GM06990 (cell line): Measurements from ENCODE around the gene DYDC1.

Experiments used
- DNase-seq: peaks from one replicate; pipeline ENCODE4 v3.0.0-alpha.2; 2011; ENCODE audit not compliant: insufficient read length; ENCODE audit errors: extremely low read depth
- H3K27me3 ChIP-seq: replicated peaks from 2 replicates; pipeline ENCODE4 v1.6.0; 2011; ENCODE audit warnings: low read length; ENCODE audit not compliant: control insufficient read depth, insufficient read depth
- H3K36me3 ChIP-seq: 2 replicates; pipeline ENCODE4 v1.5.1; 2011; ENCODE audit warnings: low read length; ENCODE audit not compliant: control insufficient read depth, insufficient read depth
- H3K4me3 ChIP-seq: replicated peaks from 2 replicates; pipeline ENCODE4 v1.5.1; 2011; ENCODE audit warnings: low read depth, mild to moderate bottlenecking, control low read depth, low read length
- TF ChIP-seq, protein P1 (sequence below): IDR thresholded peaks from 2 replicates; pipeline ENCODE4 v1.5.1; 2011; ENCODE audit warnings: low read length, control low read depth, mild to moderate bottlenecking, inconsistent platforms; ENCODE audit not compliant: insufficient read depth, poor library complexity, severe bottlenecking

Gene DYDC1

DNA sequence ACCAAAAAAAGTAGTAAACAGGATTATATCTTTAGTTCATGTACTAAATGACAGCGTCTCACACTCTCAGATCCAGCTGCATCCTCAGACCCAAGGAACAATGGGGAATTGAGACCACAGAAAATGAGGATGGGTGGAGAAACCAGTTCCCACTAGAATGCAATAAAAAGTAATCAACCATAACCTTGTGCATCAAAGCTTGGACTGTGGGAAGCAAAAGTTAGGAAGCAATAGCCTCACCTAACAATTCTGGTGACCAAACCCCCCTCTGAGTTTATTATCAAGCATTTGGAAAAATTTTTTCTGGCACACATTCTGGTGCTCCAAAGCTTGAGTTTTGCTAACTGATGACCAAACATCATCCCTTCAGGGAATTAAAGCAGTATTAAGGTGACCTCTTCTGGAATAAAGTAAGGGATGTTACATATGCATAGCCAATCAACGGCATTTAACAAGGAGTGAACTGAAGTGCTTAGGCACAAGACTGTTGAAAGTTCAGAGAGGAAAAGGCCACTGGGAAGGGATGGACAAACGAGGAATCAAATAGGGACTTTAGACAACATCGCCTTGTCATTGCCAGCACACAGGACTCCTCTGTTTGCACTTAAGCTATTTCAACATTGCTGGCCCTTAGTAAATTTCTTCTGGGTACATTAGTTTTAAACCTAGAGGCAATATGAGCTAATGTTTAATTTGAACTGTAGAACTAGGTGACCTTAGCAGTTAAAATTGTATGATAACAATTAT lies 65.9 kb downstream of the DYDC1 start:
- no peaks in the 10 kb centered on the region for H3K36me3 ChIP-seq
- no peaks in the 10 kb centered on the region; the same call in 1 of the 2 replicates for H3K27me3 ChIP-seq
- no peak overlapping the region for H3K4me3 ChIP-seq
- DNase-seq = no peak
- TF ChIP-seq, protein P1, sequence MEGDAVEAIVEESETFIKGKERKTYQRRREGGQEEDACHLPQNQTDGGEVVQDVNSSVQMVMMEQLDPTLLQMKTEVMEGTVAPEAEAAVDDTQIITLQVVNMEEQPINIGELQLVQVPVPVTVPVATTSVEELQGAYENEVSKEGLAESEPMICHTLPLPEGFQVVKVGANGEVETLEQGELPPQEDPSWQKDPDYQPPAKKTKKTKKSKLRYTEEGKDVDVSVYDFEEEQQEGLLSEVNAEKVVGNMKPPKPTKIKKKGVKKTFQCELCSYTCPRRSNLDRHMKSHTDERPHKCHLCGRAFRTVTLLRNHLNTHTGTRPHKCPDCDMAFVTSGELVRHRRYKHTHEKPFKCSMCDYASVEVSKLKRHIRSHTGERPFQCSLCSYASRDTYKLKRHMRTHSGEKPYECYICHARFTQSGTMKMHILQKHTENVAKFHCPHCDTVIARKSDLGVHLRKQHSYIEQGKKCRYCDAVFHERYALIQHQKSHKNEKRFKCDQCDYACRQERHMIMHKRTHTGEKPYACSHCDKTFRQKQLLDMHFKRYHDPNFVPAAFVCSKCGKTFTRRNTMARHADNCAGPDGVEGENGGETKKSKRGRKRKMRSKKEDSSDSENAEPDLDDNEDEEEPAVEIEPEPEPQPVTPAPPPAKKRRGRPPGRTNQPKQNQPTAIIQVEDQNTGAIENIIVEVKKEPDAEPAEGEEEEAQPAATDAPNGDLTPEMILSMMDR = no peak

- Histone ChIP-seq H3K27me3 (no peaks in the 10 kb centered on the region; the same call in 1 of the 2 replicates), H3K36me3 (no peaks in the 10 kb centered on the region), H3K4me3 (no peak within 1 kb of the TSS)
- TF ChIP-seq, protein P1 = no peak
- DNase-seq = no peak
Measured at GRCh38 chr10:80289451-80290287, 66.9 kb downstream of the DYDC1 start, which contains the start of gene MAT1A. TSS of gene MAT1A (minus strand) at chr10:80289658. CDS start at chr10:80289423, 235 bp downstream.

DNA sequence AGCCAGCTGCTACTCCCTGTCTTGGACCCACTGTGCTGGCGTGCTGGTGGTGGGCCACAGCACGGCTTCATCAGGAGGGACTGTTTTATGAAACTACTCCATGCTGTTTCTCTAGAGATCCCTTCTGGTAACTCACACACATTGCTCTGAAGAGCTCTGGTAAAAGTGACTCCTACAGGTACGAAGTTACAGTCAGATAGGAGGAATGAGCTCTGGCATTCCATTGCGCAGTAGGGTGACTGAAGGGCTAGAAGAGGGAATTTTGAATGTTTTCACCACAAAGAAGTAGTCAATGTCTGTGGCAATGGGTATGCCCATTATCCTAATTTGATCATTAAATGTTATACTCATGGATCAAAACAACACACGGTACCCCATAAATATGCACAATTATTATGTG lies 67.7 kb downstream of the DYDC1 start:
- no peak overlapping the region for H3K4me3 ChIP-seq
- no peak for DNase-seq
- H3K36me3 ChIP-seq = no peaks in the 10 kb centered on the region
- TF ChIP-seq, protein P1 = no peak
- H3K27me3 ChIP-seq = no peaks in the 10 kb centered on the region; the same call in 1 of the 2 replicates
